Measurements from ENCODE around the gene STXBP5. TPM values are rescaled to one million over a fixed set of nuclear protein-coding genes. Genes with fewer than 3 reads are reported as not detected.

STXBP5 gene
- total RNA-seq: 19.3 and 22.6 TPM in 2 replicates

GRCh38 chr6:147204060-147204785 is at the start of gene STXBP5:
Gene STXBP5, plus strand, starts transcription at chr6:147204417. Its CDS starts 116 bp downstream, at chr6:147204533.

